ENCODE measurements around the gene GNAI3. TPM values are rescaled to one million over a fixed set of nuclear protein-coding genes. Genes with fewer than 3 reads are reported as not detected.

GNAI3 gene
- total RNA-seq, 1 donor from 2014 or later = 7.6 TPM

DNA sequence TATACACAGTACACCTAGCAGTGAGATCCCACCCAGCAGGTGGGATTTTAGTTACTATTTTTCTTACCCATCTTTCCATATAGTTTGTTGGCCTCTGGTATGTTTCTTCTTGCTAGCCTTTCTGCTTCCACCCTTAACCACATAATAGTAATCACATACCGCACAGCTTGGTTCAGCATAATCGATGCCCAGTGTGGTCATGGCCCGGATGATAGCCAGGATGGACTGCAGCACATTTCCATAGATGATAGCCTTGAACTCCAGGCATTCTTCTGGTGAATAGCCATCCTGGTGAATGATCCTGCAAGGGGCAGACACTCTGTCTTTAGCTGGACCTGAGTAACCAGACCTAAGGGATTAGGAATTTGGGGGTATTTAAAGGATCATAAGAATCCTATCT lies 61.5 kb downstream of the GNAI3 start:
- H3K9me3 Mint-ChIP-seq (ENCODE audit: unreplicated experiment) = no peaks in the 10 kb centered on the region
- no peak overlapping the region for H3K27ac Mint-ChIP-seq (ENCODE audit: unreplicated experiment)
- no peaks in the 10 kb centered on the region for H3K4me1 Mint-ChIP-seq (ENCODE audit: unreplicated experiment)
- H3K36me3 Mint-ChIP-seq (ENCODE audit: unreplicated experiment) = peaks cover 2% of the 10 kb centered on the region
- H3K27me3 Mint-ChIP-seq (ENCODE audit: unreplicated experiment) = no peaks in the 10 kb centered on the region
- TF ChIP-seq CTCF (IDR thresholded peaks at IDR 0.05) = no peak
- no peak overlapping the region for H3K4me3 Mint-ChIP-seq (ENCODE audit: unreplicated experiment)
- no peak for DNase-seq (ENCODE audit: extremely low spot score, unreplicated experiment)

- Mint-ChIP-seq H3K36me3 (ENCODE audit: unreplicated experiment) (no peaks in the 10 kb centered on the region), H3K27ac (ENCODE audit: unreplicated experiment) (no peak overlapping the region), H3K27me3 (ENCODE audit: unreplicated experiment) (no peaks in the 10 kb centered on the region), H3K4me3 (ENCODE audit: unreplicated experiment) (no peak overlapping the region), H3K4me1 (ENCODE audit: unreplicated experiment) (no peaks in the 10 kb centered on the region), H3K9me3 (ENCODE audit: unreplicated experiment) (no peaks in the 10 kb centered on the region)
- no peak for TF ChIP-seq CTCF (IDR thresholded peaks at IDR 0.05)
- DNase-seq (ENCODE audit: extremely low spot score, unreplicated experiment) = no peak
These were observed 62.3 kb downstream of the GNAI3 start for GRCh38 chr1:109610609-109611307.

DNA sequence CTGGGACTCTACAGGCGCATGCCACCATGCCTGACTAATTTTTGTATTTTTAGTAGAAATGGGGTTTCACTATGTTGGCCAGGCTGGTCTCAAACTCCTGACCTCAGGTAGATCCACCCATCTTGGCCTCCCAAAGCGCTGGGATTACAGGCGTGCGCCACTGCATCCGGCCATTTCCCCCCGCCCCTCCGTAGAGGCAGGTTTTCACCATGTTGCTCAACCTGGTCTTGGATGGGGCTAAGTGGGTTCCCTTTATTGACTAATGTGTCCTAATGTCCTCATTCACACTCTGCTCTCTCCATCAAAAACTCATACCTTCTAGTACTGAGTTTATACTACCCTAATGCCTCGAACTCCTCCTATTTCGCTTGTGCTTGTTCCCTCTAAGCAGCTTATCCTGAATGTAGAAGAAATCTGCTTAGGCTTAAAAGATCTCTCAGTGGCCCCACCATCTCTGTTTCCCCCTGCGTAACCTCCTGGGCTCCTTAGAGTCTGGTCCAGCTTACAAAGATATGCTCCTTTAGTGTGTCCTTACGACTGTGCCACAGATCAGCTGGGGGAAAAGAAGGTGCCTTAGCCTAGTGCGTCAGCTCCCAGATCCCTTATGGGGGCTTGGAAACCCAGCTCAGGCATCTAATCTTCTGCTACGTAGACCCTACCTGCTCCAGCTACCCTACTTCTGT lies 63.0 kb downstream of the GNAI3 start:
- no peak for TF ChIP-seq CTCF (IDR thresholded peaks at IDR 0.05)
- Mint-ChIP-seq H3K27ac (ENCODE audit: unreplicated experiment) (no peak overlapping the region), H3K27me3 (ENCODE audit: unreplicated experiment) (no peaks in the 10 kb centered on the region), H3K9me3 (ENCODE audit: unreplicated experiment) (no peaks in the 10 kb centered on the region), H3K4me1 (ENCODE audit: unreplicated experiment) (no peaks in the 10 kb centered on the region), H3K36me3 (ENCODE audit: unreplicated experiment) (no peaks in the 10 kb centered on the region), H3K4me3 (ENCODE audit: unreplicated experiment) (no peak overlapping the region)
- peak; percentile 68 for DNase-seq (ENCODE audit: extremely low spot score, unreplicated experiment)

GRCh38 chr1:109613361-109614147 lies 65.1 kb downstream of the GNAI3 start:
- no peak for TF ChIP-seq CTCF (IDR thresholded peaks at IDR 0.05)
- H3K36me3 Mint-ChIP-seq (ENCODE audit: unreplicated experiment) = no peaks in the 10 kb centered on the region
- no peaks in the 10 kb centered on the region for H3K27me3 Mint-ChIP-seq (ENCODE audit: unreplicated experiment)
- H3K4me3 Mint-ChIP-seq (ENCODE audit: unreplicated experiment) = no peak overlapping the region
- peak; percentile 62 for DNase-seq (ENCODE audit: extremely low spot score, unreplicated experiment)
- no peak overlapping the region for H3K27ac Mint-ChIP-seq (ENCODE audit: unreplicated experiment)
- peaks cover 5% of the 10 kb centered on the region for H3K4me1 Mint-ChIP-seq (ENCODE audit: unreplicated experiment)
- no peaks in the 10 kb centered on the region for H3K9me3 Mint-ChIP-seq (ENCODE audit: unreplicated experiment)

GRCh38 chr1:109615879-109616278 lies 67.5 kb downstream of the GNAI3 start:
- H3K27me3 Mint-ChIP-seq (ENCODE audit: unreplicated experiment) = no peaks in the 10 kb centered on the region
- H3K36me3 Mint-ChIP-seq (ENCODE audit: unreplicated experiment) = no peaks in the 10 kb centered on the region
- no peak for TF ChIP-seq CTCF (IDR thresholded peaks at IDR 0.05)
- peaks cover 16% of the 10 kb centered on the region for H3K4me1 Mint-ChIP-seq (ENCODE audit: unreplicated experiment)
- no peak for DNase-seq (ENCODE audit: extremely low spot score, unreplicated experiment)
- no peaks in the 10 kb centered on the region for H3K9me3 Mint-ChIP-seq (ENCODE audit: unreplicated experiment)
- no peak overlapping the region for H3K4me3 Mint-ChIP-seq (ENCODE audit: unreplicated experiment)
- H3K27ac Mint-ChIP-seq (ENCODE audit: unreplicated experiment) = no peak overlapping the region

Measured in osteocyte (in vitro differentiated cells).